GM21360 (cell line): Measurements from ENCODE around the gene FOLH1.
"Not testable (repeated sequence)": the region's sequence is repeated elsewhere in the genome, so short reads cannot be mapped to it uniquely, and the experiment has no call there.

Experiments
- ATAC-seq: cut with Tn5 transposase; IDR thresholded peaks from one replicate; pipeline ENCODE4 v1.9.1; 2021; ENCODE audit warnings: mild to moderate bottlenecking, moderate library complexity; ENCODE audit not compliant: unreplicated experiment

The FOLH1 gene

DNA sequence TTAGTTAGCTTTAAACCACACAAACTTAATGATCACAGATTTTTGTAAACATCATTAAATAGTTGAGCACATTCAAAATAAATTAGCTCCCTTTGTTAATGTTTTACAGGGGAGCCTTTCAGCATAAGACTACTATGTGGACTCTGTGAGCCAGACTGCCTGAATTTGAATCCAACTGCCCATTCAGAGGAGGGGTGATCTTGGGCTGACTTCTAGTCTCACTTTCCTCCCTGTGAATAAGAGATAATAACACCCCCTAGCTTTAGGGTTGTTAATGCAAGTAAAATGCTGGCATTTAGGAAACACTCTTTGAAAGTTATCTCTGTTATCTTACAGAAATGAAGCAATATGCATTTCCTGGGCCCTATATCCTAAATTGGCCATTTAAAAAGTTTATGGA, 23.6 kb downstream of the FOLH1 start:
- not testable (repeated sequence) for ATAC-seq

DNA sequence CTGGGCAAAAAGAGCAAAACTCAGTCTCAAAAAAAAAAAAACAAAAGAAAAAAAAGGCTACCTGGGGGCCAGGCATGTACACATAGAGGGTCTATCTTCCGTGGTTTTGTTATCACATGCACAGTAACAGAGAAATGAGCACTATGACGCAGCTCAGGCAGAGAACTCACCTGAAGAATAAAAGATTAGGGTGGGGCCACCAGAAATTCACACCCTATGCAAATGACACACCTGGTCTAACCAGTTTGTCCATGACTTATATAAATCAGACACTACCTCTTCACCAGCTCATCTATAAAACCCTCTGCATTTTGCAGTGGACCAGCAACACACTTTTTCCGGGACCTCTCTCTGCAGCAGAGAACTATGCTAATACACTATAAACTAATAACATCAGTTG, 30.5 kb downstream of the FOLH1 start:
- ATAC-seq: not testable (repeated sequence)

DNA sequence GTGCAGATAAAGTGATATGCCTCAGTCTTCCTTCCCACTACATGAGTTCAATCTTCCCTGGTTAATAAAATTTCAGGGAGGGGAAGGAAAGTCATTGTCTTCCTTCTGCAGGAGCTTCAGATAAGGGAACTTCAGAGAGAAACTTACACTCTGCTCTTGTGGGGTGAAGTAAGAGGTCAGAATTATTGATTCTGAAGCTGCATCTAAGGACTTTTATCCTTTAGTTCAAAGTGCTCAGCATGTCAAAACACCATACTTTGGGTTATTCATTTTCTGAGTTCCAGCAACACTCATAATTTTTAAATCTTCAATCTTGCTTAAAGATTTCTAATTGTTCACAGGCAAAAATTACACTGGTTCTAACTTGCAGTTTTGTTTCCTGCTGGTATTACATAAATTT, 33.0 kb downstream of the FOLH1 start:
- not testable (repeated sequence) for ATAC-seq

DNA sequence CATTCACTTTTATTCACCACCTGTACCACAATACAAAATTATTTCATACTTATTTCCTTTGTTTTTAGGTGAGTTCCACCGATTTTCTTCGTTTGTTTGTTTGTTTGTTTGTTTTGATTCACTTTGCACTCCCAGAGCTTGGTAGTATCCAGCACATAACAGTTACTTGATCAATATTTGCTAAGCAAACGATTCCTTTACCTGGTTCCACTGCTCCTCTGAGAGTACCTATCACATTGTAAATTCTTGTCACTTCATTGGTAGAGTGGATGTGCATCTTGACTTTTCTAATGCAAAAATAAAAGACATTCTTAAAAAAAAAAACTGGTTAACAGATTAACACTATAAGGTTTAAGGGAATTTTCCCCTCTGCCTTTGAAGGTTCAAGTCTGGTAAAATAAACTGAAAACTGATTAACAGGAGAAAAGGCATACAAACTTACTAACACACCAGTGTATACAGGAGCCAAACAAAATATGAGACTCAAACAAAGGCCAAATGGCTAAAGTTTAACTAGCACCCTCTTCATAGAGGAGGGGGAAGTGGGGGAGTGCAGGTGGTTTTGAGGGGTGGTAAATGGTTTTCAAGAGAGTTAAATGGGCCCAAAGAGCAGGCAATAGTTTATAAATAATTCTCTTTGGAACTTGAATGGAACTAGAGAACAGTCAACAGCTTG, 33.6 kb downstream of the FOLH1 start:
- ATAC-seq: not testable (repeated sequence)

DNA sequence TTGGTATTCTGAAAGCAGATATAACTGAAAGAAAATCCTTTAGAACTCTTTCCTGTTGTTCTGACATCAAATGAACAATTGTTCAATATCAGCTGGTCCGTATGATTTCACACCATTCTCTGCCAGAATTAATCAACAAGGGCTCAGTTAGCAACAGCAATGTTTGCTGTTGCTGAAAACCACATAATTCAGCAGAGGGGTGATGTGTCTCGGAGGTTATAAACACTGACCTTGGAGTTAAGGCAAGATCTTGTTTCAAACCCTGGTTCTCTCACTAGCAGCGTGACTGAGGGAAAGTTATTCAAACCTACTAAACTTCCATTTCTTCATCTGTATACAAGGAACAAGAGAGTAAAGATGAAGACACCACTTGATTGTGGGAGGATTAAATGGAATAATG, 36.8 kb downstream of the FOLH1 start:
- not testable (repeated sequence) for ATAC-seq

DNA sequence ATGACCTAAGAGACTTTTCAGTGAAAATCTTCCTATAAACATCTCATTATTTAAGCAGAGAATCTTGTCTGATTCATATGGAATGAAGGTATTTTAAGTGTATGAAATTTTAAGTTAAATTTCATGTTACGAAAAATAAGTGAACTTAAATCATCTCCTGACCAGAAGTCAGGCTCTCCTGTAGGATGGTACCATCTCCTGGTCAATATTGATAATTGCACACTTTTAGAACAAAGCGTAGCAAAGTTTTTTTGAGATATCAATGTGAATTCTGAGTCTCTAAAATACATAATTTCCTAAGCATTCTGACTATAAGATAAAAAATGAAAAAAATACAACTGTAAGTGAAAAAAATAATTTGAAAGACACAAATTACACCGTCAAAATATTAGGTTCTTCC, 38.8 kb downstream of the FOLH1 start:
- not testable (repeated sequence) for ATAC-seq

DNA sequence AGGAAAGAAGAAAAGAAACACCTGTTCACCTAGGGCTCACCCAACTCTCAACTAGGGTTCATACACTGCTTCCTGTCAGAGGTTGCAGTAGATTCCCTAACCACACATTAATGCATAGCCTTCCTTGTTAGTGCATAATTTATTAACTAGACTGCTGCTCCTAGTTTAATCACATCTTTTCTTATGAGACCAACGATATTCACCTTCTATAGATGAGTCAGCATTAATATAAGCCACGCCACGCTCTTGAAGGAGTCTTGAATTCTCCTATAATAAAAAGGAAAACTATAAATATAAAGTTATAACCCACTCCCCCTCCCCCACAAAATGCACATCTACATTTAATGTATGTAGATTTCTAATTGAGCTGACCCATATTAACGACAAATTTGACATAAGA, 39.4 kb downstream of the FOLH1 start:
- ATAC-seq: not testable (repeated sequence)

DNA sequence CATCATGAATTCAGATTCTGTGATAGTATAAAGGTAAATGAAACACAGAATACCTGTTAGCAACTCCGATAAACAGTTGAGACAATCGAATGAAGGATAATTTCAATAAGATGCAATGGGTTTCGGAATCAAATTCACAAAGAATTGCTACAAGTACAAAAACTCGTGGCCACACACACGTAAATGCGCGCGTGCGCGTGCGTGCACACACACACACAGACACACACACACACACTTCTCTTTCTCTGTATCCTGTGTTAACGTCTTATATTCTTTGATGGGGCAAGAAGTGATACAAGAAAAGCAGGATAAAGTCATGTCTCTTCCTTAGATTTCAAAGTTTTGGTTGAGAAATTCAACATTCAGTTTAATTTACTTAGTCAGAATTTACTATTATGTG, 57.2 kb downstream of the FOLH1 start:
- ATAC-seq: no peak

DNA sequence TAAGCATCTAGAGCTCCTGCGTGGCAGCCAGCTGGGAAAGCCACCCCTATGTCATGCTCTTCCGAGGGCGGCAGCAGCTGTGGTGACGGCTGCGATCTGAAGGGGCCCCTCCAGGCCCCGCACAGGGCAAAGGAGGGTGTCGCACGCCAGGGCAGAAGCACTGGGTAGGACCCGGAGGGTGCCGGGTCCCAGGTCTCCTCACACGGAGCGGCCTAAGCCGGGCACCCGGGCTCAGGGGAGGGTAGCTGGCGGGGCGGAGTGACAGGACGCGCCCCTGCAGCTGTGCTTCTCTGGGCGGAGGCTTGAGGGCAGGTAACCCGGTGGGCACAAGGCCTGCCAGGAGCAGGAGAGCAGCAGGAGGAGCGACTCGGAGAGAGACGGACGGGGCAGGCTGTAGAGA, 106.0 kb downstream of the FOLH1 start:
- ATAC-seq: not testable (repeated sequence)
